Stimulated activated CD4-positive, alpha-beta T cell treated with anti-CD3 and anti-CD28 coated beads, Interleukin-15, amount 100 ng/mL, for 48 hours (primary cell): ENCODE measurements around the gene ABCD4.
"Not testable (repeated sequence)": the region's sequence is repeated elsewhere in the genome, so short reads cannot be mapped to it uniquely, and the experiment has no call there.

Source experiments
- DNase-seq, 2 donors: peaks; one replicate each; pipeline ENCODE4 v3.0.0-alpha.2; 2020; ENCODE audit warnings: low read depth in 2 of 2

Gene ABCD4

DNA sequence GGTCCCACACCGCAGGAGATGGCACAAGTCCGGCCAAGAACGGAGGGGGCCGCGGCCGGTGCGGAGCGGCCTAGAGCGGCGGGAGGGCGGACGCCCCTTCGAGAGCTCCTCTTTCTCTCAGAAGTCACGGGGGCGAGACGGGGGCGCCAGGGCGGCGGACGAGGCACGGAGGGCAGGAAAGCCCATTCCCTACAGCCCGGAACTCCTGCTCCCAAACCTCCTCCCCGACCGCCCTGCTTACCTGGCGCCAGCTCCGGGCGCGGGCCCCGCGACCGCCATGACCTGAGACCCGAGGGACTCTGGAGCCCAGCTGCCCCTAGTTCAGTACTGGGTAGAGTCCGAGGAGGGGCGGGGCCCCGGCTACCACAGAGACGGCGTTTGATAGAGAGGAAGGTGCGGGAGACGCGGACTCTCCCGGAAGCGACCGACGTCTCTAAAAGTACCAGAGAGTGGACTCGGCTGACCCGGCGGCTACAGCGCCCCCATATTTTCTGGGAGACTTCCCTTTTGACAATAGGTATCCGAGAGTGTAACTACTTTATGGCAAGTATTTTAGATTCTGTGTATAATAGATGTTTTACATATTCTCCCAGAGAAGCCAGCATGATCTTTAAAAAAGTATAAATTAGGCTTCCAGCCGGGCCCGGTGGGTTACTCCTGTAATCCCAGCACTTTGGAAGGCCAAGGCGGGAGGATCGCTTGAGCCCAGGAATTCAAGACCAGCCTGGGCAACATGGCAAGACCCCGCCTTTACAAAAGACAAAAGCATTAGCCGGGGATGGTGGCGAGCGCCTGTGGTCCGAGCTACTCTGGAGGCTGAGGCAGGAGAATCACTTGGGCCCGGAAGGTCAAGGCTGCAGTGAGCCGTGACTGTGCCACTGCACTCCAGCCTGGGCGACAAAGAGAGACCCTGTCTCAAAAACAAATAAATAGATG, at the start of gene ABCD4:
TSS of gene ABCD4 (minus strand) at position 301 of the 936 bp plus-strand sequence. CDS start at position 279, 22 bp downstream.
- peak; percentile 76 to 83 for DNase-seq

DNA sequence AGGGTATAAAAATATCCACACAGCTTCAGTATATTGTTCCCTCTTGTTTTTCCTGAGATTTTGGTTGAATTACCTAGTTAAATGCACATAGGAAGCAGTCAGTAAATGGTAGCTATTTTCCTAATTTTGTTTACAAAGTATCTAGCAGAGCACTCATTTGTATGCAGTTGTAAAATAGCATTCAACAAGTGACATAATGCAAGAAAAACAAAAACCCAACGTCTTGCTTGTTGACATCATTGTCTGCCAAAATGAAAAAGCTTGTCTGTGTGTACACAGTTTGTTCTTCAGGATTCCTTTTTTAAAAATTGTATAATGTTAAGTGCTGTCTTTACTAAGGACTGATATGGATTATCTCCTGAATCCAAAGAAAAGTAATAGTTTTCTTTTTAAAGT, 48.2 kb upstream of the ABCD4 start:
- no peak for DNase-seq

DNA sequence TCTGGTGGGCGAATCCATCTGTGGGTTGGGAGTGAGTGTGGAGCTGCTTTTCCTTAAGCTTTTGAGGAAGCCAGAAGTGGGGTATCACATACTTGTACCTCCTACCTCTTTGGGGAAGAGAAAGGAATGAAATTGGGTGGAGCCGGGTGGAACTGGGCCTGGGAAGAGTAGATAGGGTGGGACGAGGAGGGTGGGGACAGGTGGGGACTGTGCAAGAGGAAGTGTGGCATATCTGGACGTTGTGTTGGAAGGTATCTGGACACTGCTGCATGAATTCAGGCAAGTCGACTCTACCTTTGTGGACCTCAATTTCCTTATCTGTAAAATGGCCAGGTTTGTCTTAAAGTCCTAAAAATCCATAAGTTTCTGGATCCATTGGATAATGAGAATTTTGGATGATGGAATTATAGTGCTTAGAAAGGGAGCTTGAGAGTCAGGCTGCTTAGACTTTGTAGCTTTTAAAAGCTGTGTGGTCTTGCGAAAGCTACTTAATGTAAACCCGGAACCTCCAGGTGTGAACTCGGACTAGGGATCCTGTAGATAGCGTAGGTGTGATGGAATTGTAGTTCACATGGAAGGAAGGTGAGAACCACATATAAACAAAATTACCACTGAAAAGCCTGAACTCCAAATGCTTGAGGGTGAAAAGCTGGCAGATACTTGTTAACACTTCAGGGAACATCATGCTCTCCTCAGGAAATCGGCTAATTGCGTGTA, 47.6 kb upstream of the ABCD4 start:
- no peak for DNase-seq

DNA sequence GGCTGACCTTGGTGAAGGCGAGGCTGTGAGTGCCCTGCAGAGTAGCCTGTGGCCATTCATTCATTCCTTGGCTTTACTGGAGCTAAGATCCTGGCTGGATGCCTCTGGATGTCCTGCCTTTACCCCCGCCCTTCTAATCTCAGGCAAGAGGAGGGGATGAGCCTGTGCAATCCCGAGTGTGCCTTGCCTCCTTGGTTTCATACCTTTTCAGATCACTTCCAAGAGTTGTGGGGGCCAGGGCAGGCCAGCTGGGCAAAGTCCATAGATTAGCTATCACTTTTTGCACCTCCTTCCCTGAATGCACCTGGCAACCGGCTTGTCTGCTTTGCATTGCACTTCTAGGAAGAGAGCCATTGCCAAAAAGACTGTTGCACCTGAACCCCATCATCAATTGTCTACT, 47.0 kb upstream of the ABCD4 start:
- DNase-seq, result no peak

DNA sequence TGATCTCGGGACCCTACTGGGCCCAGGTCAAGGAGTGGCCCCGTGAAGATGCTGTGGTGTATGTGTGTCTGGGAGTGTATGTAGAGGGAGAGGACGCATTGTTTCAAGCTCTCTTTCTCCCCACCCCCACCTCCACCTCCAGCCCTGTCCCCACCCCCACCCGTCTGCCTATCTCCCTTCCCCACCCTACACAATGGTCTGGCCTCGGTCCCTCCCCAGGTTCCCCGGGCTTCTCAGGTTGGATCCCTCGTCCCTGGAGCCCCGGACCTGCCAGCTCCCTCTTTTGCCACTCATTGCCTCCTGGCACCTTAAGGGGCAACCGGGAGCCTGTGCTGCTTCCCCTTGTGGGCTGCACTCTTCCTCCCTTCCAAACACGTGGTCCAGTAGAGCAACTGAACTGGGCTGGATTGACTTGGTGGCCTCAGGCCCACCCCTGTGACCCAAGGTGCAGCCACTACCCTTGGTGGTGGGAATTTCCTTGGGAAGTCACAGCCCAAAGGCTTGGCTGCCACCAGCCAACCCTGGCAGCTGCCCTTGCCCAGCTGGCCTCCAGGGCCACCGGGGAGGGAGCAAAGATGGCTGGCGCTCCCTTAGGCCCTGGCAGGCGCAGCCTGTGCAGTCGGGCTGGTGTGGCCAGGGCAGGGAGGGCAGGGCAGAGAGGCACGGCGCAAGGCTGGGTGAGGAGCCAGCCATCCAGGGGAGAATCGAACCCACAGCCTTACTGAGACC, 46.2 kb upstream of the ABCD4 start:
- DNase-seq, result no peak

DNA sequence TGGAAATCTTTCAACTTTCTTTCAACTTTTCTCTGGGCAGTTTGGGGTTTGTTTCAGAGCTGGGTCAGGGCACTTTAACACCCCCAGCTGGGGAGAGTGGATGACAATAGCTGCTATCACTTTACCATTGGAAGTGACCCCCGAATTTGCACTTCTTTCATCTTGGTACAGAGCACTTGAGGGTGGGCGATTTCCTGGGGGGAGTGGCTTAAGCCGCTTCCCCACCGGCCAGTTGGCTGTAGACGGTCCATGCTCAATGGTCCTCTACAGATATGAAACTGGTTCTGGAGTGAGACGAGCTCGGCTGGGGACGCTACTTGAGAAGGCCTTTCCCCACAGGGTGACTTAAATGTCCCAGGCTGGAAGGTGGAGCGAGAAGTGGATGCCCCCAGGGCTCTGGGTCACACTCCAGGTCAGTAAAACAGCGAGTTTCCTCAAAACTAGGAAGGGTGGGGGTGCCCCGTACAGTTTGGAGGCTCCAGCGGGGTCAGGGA, 45.6 kb upstream of the ABCD4 start, which contains the start of gene VRTN:
TSS of gene VRTN (plus strand) at position 231 of the 494 bp plus-strand sequence. CDS start 8,313 bp downstream, outside the sequence.
- DNase-seq, result no peak

DNA sequence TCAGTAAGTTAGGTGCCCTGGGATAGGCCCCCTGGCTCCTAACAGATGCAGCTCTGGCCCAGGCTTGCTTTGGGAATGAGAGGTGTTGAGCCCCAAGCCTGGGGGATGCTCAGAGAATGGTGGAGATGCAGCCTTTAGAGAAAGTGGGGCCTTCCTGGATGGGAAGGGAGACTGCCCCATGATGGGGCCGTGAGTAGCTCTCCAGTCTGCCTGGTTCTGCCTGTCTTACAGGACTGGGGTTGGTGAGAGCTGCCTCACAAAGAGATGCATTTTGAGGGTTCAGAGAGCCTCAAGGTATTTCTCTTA, 45.0 kb upstream of the ABCD4 start:
- DNase-seq, result no peak

DNA sequence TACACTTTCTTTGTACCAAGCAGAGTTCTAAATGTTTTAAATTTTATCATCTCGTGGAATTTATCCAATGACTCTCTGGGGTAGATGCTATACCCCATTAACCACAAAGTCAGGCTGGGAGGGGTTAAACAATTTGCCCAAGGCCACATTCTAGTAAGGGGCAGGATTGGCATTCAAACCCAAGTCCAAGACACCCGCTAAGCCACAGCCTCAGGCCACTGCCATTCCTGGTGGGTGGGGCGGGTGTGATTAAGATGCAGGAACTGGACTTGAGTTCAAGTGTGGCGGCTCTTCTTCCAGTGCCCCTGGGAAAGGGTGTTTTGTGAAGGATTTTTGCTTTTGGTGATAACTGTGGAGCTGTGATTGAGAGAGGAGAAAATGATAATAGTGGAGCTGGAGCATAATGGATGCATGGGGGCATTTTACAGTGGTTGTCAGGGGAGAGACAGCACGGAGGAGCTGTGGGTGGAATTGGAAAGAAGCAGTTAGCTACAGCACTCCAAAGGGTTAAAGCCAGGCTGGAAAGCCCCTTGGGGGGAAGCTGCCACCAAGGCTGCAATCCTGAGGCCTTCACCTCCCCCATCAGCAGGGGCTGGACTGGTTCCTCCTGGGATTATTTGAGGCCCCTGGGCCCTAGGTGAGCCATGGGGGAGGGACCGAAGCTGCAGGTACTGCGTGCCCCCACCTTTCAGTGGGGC, 44.5 kb upstream of the ABCD4 start:
- DNase-seq, result no peak

DNA sequence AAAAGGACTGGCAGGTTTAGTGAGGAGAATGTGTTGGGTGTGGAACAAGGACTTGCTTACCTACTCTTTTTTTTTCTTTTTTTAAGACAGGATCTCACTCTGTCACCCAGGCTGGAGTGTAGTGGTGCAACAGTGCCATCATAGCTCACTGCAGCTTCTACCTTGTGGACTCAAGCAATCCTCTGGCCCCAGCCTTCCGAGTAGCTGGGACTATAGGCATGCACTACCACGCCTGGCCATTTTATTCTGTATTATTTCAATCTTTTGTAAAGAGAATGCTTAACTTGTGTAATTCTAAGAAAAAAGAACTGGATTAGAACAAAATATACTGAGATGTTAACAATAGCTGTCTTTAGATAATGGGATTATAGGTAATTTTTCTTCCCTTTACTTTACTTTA, 43.6 kb upstream of the ABCD4 start:
- DNase-seq, result no peak

DNA sequence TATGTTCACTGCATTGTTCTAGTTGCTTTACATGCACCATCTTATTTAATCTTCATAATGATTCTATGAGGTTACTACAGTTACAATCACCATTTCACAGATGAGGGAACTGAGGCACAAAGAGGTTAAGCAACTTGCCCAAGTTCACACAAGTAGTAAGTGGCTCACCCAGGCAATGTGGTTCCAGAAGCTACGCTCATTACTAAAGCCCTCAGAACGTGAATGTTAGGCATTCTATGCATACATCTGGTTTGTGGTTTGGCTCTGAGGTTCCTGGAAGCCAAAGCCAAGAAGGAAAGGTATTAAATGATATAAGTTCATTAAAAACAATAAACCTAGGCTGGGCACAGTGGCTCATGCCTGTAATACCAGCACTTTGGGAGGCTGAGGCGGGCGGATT, 31.2 kb upstream of the ABCD4 start:
- DNase-seq, result no peak

DNA sequence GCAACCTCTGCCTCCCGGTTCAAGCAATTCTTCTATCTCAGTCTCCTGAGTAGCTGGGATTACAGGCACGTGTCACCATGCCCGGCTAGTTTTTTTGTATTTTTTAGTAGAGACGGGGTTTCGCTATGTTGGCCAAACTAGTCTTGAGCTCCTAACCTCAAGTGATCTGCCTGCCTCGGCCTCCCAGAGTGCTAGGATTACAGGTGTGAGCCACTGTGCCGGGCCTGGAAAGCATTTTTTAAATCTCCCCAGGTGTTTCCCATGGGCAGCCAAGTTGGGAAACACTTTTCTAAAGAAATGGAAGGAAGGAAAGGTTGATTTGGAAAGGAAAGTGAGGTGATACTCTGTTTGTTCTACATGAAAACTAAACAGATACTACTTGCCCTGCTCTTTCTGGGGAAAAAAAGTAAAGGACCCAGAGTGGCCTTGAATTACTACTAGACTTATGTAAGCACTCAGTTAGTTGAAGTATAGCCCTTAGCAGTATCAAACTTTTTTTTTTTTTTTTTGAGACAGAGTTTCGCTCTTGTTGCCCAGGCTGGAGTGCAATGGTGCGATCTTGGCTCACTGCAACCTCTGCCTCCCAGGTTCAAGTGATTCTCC, 27.3 kb upstream of the ABCD4 start:
- DNase-seq, result not testable (repeated sequence)

DNA sequence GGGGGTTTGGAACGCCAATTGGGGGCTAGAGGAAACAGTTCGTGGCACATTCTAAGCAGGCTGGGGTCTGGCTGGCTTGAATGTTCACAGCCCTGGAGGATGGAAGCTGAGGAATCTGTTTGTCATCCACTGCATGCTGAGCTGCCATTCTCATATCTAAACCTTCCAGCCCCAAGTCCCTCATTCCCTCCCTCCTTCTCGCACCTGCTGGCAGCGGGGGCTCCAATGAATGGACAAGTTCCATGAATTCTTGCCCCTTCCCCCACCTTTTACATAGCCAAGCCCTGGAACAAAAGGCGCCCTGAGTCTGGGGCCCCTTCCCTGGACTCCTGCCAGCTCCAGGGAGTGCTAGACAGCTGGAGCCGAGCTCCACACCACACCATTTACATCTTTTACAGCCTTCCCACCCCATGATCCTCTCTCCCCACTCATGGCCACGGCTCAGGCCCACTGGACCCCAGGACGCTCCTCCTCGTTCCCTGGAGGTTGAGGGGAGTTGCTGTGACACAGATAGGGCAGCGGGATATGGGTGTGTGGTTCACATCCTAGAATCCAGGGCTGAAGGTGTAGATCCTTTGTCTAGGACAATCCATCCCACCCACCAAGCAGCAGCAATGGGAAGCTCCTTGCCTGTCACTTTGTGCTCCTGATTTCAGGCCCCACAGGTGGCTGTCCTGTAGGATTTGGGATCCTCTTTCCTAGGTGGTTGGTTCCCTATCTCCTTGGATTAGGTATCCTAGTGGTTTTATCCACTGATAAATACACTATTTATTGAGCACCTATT, 23.8 kb upstream of the ABCD4 start:
- no peak for DNase-seq

DNA sequence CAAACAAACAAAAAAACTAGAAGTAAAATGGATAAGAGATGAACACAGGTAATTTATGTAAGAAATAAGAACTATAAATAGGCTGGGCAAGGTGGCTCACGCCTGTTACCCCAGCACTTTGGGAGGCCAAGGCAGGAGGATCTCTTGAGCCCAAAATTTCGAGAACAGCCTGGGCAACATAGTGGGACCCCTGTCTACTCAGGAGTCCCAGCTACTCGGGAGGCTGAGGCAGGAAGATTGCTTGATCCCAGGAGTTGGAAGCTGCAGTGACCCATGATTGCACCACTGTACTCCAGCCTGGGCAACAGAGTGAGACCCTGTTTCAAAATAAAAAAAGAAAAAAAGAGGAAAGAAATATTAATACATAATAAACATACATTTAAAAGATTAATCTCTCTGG, 22.7 kb upstream of the ABCD4 start:
- DNase-seq, result no peak

DNA sequence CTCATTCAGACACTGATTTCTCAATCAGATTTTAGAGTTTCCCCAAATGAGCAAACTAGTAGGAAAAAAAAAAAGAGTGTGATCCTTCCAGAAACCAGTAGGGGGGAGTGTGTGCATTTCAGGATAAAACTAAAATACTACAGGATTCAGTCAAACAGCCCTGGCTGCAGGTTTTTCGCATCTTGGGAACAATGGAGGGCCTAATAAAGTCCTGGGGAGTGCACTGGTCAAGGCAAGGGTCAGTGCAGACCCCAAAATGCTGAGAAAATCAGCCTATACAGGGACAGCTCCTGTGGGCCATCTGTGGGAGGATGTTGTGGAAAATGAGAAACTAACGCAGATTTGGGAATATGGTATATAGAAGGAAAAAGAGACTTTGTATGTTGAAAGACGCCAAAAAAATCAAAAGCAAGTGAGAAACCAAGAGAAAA, 22.2 kb upstream of the ABCD4 start:
- DNase-seq, result no peak

DNA sequence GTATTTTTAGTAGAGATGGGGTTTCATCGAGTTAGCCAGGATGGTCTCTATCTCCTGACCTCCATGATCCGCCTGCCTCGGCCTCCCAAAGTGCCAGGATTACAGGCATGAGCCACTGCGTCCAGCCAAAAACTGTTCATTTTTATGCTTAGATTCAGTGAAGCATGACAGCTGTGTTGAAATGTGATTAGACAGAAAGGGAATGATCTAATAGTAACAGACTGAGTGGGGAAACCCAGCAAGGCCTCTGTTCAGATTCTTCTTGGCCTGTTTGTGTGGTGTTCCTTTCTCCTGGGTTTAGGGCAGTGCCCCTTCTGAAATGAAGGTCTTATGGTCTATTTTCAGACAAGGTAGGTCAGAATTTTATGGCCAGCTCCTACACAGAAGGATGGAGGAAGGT, 11.8 kb upstream of the ABCD4 start:
- DNase-seq, result no peak

DNA sequence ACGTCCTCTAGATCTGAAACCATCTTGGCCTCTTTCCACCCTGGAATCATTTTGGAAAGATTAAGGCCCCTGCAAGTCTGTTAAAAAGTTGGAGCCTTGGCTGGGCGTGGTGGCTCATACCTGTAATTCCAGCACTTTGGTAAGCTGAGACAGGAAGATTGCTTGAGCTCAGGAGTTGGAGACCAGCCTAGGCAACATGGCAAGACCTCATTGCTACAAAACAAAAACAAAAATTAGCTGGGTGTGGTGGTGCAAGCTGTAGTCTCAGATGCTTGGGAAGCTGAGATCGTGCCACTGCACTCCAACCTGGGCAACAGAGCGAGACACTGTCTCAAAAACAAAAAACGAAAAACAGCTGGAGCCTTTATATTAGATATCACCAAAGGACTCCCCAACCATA, 10.9 kb upstream of the ABCD4 start:
- no peak for DNase-seq

DNA sequence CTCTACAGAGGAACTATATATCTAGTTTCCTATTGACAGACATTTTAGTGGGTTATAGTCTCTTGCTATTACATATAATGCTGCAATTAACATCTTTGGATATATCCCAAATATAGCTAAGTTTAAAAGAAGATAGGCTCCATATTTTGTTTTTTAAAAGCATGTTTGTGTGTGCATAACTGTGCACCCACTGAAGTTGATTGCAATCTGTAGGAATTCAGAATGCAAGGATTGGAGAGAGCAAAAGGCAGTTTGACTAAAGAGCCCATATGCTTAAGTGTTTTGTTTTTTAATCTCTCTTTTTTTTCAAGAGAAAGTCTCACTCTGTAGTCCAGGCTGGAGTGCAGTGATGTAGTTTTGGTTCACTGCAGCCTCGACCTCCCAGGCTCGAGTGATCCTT, 9.4 kb upstream of the ABCD4 start:
- no peak for DNase-seq

DNA sequence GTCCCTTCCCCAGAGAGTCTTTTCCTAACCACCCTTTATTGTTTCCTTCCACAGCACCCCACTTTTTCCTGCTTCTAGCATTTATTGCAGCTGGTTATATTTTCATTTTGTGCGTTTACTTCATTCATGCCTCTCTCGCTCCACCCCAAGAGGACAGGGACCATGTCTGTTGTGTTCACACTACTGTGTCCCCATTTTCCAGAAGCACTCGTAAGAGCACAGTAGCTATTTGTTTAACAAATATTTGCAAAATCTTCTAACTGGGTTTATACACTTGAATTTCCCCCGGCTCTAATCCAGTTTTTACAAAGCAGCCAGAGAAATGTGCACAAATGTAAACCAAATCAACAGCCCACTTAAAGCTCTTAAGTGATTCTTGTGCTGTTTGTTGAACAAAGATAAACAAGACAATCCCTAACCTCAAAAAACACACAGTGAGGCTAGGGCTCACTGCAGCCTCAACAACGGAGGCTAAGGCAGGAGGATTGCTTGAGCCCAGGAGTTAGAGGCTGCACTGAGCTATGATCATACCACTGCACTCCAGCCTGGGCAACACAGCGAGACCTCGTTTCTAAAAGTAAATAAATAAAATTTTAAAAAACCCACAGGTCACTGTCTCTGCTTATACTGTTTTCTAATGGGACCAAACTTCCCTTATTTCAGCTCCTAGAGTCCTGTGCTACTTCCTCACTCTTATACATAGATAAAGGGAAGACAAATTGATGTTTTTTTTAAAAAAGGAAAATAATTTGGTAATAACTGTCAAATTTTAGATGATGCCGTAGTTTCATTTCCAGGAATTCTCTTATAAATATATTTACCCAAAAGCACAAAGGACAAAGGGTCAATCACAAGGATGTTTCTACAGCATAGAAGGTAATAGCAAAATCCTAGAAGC, 6.6 kb upstream of the ABCD4 start:
- DNase-seq, result no peak

DNA sequence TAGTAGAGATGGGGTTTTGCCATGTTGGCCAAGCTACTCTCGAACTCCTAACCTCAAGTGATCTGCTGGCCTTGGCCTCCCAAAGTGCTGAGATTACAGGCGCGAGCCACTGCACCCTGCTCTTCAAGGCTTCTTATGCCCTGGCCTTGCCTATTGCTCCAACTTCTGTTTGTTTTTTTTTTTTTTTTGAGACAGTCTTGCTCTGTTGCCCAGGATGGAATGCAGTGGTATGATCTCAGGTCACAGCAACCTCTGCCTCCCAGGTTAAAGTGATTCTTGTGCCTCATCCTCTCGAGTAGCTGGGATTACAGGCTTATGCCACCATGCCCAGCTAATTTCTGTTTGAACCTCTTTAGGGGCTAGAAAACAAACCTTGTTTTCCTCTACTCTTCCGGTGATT, 6.0 kb upstream of the ABCD4 start:
- DNase-seq, result no peak
